Pancreas (tissue), 10 donors: Measurements from ENCODE around the gene CNTRL. TPM values are rescaled to one million over a fixed set of nuclear protein-coding genes. Genes with fewer than 3 reads are reported as not detected.
A peak's percentile ranks its signal among the peaks of the same experiment; 100 is the strongest.

ENCODE experiments used
- ATAC-seq, 4 donors: fragments of 200-7000 bp; cut with Tn5 transposase; one replicate each; pipeline versions ENCODE4 v1.8.0 to v1.9.1; 2020; ENCODE audit warnings: mild to moderate bottlenecking in 4 of 4, moderate library complexity in 4 of 4
- DNase-seq, 6 donors: peaks; one replicate each; pipeline ENCODE4 v3.0.0-alpha.2; 2020
- FAIRE-seq: peaks from 2 replicates; lab custom pipeline; 2012; peaks lifted over from hg19 to GRCh38; lab: Jason Lieb, UNC
- H3K27ac ChIP-seq, 4 donors: fragments of 200-600 bp; sonication (generic); 1 replicate in 3 of 4; 2 replicates in 1 of 4; pipeline versions ENCODE4 v1.5.0 to v1.8.0; 2020
- H3K27me3 ChIP-seq, 4 donors: fragments of 200-600 bp; one replicate each; pipeline ENCODE4 v1.8.0; 2021
- H3K36me3 ChIP-seq, 3 donors: fragments of 200-600 bp; sonication (generic) in 1 of 3; one replicate each; pipeline versions ENCODE4 v1.5.0 to v1.8.0; 2020 to 2021
- H3K4me1 ChIP-seq, 3 donors: fragments of 200-600 bp; one replicate each; pipeline ENCODE4 v1.8.0; 2021
- H3K4me3 ChIP-seq, 4 donors: fragments of 200-600 bp; sonication (generic) in 2 of 4; one replicate each; pipeline versions ENCODE4 v1.5.0 to v1.8.0; 2020 to 2021
- H3K9me3 ChIP-seq, 4 donors: fragments of 200-600 bp; one replicate each; pipeline ENCODE4 v1.8.0; 2021
- CTCF ChIP-seq, 4 donors: fragments of 200-600 bp; sonication (generic) in 3 of 4; IDR thresholded peaks; one replicate each; pipeline versions ENCODE4 v1.5.0 to v1.8.0; 2021; ENCODE audit warnings: antibody characterized with exemption in 4 of 4
- WGBS, 2 donors: extraction: QIAGEN DNeasy Blood & Tissue Kit; methylation state at CpG; one replicate each; pipeline ENCODE4 v1.1.7; 2013; 5-methylcytosine and 5-hydroxymethylcytosine counted together
- intact Hi-C, 3 donors: fragments of 100-400 bp; cut with DNase I; formaldehyde crosslinking; loops; one replicate each; pipeline versions ENCODE4 v1.11.1 to v1.14.2; 2022
- polyA plus RNA-seq, 2 donors: library from polyadenylated mRNA; stranded (reverse); fragments of 200-250 nt; gene quantifications; one replicate each; pipeline ENCODE4 v1.2.3, GENCODE V29; 2013
- total RNA-seq, 6 donors: library from RNA; stranded (reverse); fragmentation: NEBNext Ultra II Directional in 4 of 6; extraction: Animal tissue kit (Norgen Biotek cat#: 25700) in 4 of 6; gene quantifications; one replicate each; pipeline versions ENCODE4 v1.2.1 to v1.2.4, GENCODE V29; 2021 to 2023
- donor health status: healthy with polysubstance abuse.
- donor health status: DM: no; HTN: no; CAD: no; lungs with moderate emphysema.
- donor health status: DM: no; HTN: no; CAD: no.
- donor health status: control.
- donor health status: control.
- donor health status: Bipolar disorder and iron deficiency.
- donor health status: DM: yes; HTN: yes; CAD: no.
- donor health status: DM: no; HTN: no; CAD: no.
- donor health status: DM: no; HTN: no; CAD: no.
- donor health status: DM: yes; HTN: yes; CAD: no.

The CNTRL gene
- total and polyA plus RNA-seq, 8 donors: 5.0 to 12.1 (median 6.5) TPM

- TF ChIP-seq CTCF (IDR thresholded peaks at IDR 0.05): peak in 1 of 4 donors; percentile 34
- intact Hi-C loops: no loop called here
- FAIRE-seq: no peak
- H3K4me3 ChIP-seq: no peak overlapping the region
- no peaks in the 10 kb centered on the region for H3K9me3 ChIP-seq
- peaks cover 0 to 17% (median 4%) of the 10 kb centered on the region in 3 donors for H3K36me3 ChIP-seq
- no peaks in the 10 kb centered on the region for H3K27me3 ChIP-seq
- peak in 3 of 4 donors; percentile 50 to 79 (median 51) for ATAC-seq
- H3K4me1 ChIP-seq: no peaks in the 10 kb centered on the region
- no peak overlapping the region for H3K27ac ChIP-seq
- DNase-seq: no peak
- 80 to 83% methylated on average over 3 of the region's 3 CpGs for WGBS, 2 donors
These were observed 94.4 kb downstream of the CNTRL start for GRCh38 chr9:121169094-121169601.

- H3K4me1 ChIP-seq: no peaks in the 10 kb centered on the region
- intact Hi-C loops: no loop called here
- TF ChIP-seq CTCF (IDR thresholded peaks at IDR 0.05): no peak
- no peak overlapping the region for H3K27ac ChIP-seq
- no peak overlapping the region for H3K4me3 ChIP-seq
- H3K9me3 ChIP-seq: no peaks in the 10 kb centered on the region
- DNase-seq (no peak), FAIRE-seq (no peak), ATAC-seq (no peak)
- H3K36me3 ChIP-seq: peaks cover 0 to 17% (median 4%) of the 10 kb centered on the region in 3 donors
- 85 to 88% methylated on average over 5 of the region's 5 CpGs for WGBS, 2 donors
- H3K27me3 ChIP-seq: no peaks in the 10 kb centered on the region
These were observed 96.5 kb downstream of the CNTRL start for GRCh38 chr9:121171236-121171635.

DNA sequence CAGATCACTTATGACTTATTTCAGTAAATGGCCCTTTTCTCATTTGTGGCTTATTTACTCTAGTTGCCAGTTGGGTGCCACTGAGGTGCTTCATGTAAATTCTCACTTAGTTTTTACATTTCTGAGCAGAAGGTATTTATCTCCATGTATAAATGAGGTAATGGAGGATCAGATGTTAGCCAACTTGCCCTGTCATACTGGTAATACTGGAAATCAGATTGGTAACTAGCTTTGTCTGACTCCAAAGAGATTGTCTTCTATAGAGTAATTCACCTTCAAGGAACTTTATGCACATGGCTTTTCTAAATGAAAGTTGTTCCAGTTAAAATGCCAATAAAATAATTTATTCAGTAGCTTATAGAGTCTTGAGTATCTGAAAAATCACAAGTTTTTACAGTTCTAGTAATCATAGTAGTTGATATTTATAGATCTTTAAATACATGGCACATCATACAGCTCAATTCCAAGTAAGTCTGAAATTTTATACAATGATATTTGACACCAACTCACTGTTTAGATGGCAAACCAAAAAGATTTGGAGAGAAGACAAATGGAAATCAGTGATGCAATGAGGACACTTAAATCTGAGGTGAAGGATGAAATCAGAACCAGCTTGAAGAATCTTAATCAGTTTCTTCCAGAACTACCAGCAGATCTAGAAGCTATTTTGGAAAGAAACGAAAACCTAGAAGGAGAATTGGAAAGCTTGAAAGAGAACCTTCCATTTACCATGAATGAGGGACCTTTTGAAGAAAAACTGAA is 98.2 kb downstream of the CNTRL start:
- ATAC-seq (no peak), DNase-seq (no peak), FAIRE-seq (no peak)
- no peak overlapping the region for H3K27ac ChIP-seq
- H3K27me3 ChIP-seq: no peaks in the 10 kb centered on the region
- H3K36me3 ChIP-seq: peaks cover 0 to 17% (median 4%) of the 10 kb centered on the region in 3 donors
- intact Hi-C loops: no loop called here
- H3K9me3 ChIP-seq: no peaks in the 10 kb centered on the region
- no peak for TF ChIP-seq CTCF (IDR thresholded peaks at IDR 0.05)
- 92 to 96% methylated on average over 1 of the region's 1 CpG for WGBS, 2 donors
- H3K4me3 ChIP-seq: no peak overlapping the region
- H3K4me1 ChIP-seq: peaks cover 0 to 5% (median 0%) of the 10 kb centered on the region in 3 donors

GRCh38 chr9:121173501-121173900 is 98.7 kb downstream of the CNTRL start:
- intact Hi-C loops: no loop called here
- no peaks in the 10 kb centered on the region for H3K9me3 ChIP-seq
- TF ChIP-seq CTCF (IDR thresholded peaks at IDR 0.05): no peak
- FAIRE-seq: no peak
- no peak for DNase-seq
- peaks cover 3 to 5% (median 5%) of the 10 kb centered on the region in 3 donors for H3K4me1 ChIP-seq
- peaks cover 0 to 17% (median 4%) of the 10 kb centered on the region in 3 donors for H3K36me3 ChIP-seq
- no peak overlapping the region for H3K4me3 ChIP-seq
- 88 to 96% methylated on average over 7 of the region's 7 CpGs for WGBS, 2 donors
- no peak overlapping the region for H3K27ac ChIP-seq
- no peak for ATAC-seq
- no peaks in the 10 kb centered on the region for H3K27me3 ChIP-seq
